Muscle of back (tissue), 11 donors: ENCODE data around the gene RAP1A. TPM values are rescaled to one million over a fixed set of nuclear protein-coding genes. Genes with fewer than 3 reads are reported as not detected.
A peak's percentile ranks its signal among the peaks of the same experiment; 100 is the strongest.
"Not testable (repeated sequence)": the region's sequence is repeated elsewhere in the genome, so short reads cannot be mapped to it uniquely, and the experiment has no call there.

Source experiments
- DNase-seq, 3 donors: peaks; one replicate each; pipeline versions ENCODE4 v3.0.0 to v3.0.0-alpha.2; 2013
- polyA plus RNA-seq, 10 donors: library from polyadenylated mRNA; unstranded; fragments of 120-200 nt; gene quantifications; one replicate each; pipeline ENCODE4 v1.2.1, GENCODE V29; 2013; ENCODE audit not compliant: insufficient read length in 10 of 10

RAP1A gene
- polyA plus RNA-seq, 10 donors = 54.6 to 65.0 (median 60.4) TPM

GRCh38 chr1:111625276-111625675, 5.7 kb downstream of the RAP1A start:
- DNase-seq = no peak

- DNase-seq = no peak
Observed at GRCh38 chr1:111628153-111628552, 8.6 kb downstream of the RAP1A start.

DNA sequence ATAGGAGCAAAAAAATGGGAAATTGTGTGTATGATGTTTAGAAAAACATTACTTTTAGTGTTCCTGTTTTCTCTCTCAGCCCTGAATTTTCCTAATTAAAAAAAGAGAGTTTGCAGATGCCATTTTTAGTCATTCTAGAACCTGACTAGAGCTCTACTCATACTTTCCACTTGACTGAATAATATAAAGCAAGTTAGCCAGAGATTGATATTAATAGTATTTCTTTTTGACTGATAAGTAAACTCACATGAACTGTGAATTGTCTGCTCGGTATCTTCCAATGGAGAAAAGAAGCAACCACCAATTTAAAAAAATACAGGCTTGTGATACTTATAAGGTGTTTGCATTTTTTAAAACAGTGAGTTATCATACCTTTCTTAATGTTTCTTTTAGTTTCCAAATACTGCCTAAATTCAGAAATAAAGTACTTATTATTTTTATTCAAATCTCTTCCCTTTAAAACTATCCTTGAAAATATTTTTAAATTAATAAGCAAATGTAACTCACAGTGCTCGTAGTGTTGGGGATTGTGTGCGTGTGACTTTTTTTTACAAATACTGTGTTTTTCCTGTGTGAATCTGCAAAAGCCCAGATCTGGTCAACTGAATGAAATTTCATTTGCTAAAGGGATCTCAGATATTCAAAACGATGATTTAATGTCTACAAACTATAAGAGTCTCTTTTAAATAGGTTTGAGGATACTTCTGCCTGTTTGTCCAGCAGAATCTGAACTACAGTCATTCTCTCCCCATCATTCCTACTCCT, 9.8 kb downstream of the RAP1A start:
- DNase-seq = no peak

DNA sequence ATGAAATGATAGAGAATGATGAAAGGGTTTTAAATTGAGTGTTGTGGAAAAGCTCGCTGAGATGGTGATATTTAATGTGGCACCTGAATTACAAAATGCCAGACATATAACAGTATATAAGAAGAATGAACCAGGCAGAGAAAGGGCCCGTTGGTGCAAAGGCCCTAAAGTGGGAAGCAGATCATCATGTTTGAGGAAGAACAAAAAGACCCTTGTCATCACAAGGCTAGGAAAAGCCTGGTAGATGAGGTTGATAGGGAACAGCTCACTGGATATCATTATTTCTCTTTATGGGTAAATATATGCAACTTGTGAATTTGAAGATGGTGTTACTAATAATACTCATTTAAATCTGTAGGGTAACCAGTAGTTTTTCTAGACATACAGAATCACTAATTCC, 11.0 kb downstream of the RAP1A start:
- no peak for DNase-seq

GRCh38 chr1:111631502-111631901, 11.9 kb downstream of the RAP1A start:
- DNase-seq = no peak

DNA sequence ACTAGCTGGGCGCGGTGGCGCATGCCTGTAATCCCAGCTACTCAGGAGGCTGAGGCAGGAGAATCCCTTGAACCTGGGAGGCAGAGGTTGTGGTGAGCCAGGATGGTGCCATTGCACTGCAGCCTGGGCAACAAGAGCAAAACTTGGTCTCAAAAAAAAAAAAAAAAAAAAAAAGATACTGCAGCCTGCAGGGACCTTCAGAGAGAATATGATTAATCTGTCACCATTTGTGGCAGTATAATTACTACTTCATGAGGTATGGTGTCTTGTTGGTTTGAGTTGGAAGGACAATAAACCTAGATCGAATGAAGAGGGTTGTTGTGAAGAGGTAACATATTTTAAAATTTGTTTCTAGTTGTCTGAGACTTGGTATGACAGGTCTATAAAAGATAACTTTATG, 13.2 kb downstream of the RAP1A start:
- DNase-seq = not testable (repeated sequence)

DNA sequence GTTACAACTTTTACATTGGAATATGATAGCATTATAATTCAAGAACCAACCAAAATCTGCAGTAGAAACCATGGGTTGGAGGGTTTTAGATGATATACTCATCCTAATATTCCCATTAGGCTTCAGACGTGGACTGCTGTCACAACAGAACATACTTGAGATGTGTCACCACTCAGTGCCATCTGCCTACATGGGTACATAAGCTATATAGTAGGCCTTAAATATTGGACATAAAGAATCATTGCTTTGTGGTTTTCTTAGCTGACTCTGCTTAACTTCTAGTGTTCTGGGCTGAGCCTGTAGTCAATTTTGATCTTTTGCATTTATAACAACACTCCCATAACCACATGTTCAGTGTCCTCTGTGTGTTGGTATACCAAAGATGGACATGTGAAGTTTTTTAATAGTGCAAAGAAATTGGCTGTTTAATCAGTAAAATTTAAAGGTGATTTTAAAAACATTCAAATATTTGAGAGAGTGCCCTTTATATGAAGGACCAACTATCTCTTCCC, 14.2 kb downstream of the RAP1A start:
- no peak for DNase-seq

DNA sequence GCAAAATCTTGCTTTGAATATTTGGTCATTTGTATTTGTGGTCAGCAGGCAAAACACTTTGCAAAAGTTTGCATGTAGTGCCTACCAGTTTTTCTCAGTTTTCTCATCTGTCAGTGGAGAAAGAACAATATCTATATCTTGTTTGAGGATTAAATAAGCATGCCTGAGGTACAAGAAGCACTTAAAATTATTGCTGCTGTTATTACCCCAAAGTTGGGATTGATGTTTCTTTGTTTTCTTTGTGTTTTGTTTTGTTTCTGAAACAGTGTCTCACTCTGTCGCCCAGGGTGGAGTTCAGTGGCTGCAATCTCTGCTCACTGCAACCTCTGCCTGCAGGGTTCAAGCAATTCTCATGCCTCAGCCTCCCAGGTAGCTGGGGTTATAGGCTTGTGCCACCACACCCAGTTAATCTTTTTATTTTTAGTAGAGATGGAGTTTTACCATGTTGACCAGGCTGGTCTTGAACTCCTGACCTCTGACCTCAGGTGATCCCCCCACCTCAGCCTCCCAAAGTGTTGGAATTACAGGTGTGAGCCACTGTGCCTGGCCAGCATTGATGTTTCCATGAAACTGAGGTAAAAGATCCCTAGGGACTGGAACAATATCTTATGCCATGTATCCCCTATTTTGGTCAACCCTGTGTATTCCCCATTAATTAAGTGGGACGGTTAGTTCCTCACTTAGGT, 15.9 kb downstream of the RAP1A start:
- DNase-seq = no peak

DNA sequence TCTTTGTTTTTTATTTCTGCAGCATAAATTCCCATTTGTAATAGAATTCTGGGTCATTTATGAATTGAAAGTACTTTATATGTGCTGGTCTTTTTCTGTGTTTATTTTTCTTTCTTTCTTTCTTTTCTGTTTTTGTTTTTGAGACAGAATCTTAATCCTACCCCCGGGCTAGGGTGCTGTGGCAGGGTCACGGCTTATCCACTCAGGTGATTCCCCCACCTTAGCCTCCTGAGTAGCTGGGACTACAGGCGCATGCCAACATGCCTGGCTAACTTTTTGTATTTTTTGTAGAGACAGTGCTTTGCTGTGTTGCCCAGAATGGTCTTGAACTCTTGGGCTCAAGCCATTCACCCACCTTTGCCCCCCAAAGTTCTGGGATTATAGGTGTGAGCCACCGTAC, 18.7 kb downstream of the RAP1A start:
- DNase-seq = no peak

- no peak for DNase-seq
Observed at GRCh38 chr1:111639602-111640198, 20.1 kb downstream of the RAP1A start.

DNA sequence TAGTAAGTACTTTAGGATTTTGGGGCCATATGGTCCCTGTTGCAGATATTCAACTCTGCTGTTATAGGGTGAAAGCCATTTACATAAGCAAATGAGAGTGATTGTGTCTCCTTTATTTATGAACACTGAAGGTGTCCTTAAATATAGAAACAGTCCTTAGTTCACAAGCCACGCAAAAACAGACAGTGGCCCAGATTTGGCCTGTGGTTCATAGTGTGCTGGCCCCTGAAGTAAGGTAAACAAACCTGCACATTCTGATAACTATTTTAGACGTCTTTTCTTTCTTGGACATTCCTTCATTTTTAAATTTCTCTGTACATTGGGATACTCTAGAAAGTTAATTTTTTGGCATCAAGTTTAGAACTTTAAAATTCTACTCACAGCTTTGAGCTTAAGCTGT, 23.5 kb downstream of the RAP1A start:
- DNase-seq = no peak

DNA sequence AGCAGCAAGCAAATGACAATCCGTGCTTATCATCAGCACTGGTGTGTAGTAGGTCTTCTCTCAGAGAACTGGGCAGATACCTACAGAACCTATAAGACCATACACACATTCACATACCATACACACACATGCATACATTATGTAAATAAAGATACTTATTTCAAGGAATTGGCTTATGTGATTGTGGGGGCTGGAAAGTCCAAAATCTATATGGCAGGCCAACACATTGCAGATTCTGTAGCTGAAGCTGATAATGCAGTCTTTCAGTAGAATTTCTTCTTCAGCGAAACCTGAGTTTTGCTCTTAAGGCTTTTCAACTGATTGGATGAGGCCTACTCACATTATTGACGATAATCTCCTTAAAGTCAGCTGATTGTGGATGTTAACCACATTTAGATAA, 24.1 kb downstream of the RAP1A start:
- no peak for DNase-seq

- no peak for DNase-seq
Observed at GRCh38 chr1:111644506-111644905, 24.9 kb downstream of the RAP1A start.

DNA sequence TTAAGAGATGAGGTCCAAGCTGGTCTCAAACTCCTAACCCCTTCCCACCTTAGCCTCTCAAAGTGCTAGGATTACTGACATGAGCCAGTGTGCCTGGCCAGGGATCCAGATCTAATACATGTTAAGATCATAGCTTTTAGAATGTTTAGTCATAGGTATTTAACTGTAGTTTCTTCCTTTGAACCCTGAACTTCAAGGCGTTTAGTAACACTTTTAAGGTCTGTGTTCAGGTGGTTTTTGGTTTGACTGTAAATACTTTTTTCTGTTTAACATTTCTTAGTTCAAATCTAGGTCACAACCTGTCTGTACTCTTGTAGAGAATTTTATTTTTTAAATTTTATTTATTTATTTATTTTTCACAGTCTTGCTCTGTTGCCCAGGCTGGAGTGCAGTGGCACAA, 28.1 kb downstream of the RAP1A start:
- DNase-seq = no peak

GRCh38 chr1:111648806-111649205, 29.2 kb downstream of the RAP1A start:
- no peak for DNase-seq

GRCh38 chr1:111649227-111649626, 29.6 kb downstream of the RAP1A start:
- DNase-seq = no peak

DNA sequence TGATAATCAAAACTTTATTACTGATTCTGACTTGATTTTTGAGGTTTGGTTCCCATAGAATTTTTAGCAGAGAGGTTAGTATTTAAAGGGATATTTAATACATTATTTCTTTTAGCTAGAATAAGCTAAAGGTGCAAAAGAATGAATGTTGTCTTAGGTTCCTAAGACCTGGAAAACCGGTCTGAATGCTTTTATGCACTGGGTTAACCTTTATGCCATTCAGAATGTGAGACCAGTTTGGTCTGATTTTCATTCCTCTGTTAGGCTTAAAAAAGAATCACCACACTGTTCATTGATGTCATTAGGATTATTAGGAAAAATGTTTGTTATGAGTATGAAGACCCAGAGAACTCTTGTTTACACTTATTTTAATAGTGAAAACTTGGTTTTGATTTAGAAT, 30.1 kb downstream of the RAP1A start:
- DNase-seq = no peak

GRCh38 chr1:111653709-111654108, 34.1 kb downstream of the RAP1A start:
- DNase-seq = no peak

DNA sequence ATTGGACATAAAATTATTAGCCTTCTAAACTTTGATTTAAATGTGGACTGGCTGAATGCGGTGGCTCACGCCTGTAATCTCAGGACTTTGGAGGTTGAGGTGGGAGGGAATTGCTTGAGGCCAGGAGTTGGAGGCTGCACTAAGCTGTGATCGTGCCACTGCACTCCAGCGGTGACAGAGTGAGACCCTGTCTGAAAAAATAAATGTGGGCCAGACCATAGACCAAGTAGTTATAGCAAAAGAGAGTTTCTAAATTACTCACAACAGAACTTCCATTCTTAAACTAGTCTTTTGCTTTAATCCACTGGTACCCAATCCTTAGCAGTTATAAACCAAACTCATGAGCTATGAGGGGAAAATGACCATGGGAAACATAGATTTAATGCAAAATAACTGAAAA, 35.2 kb downstream of the RAP1A start:
- no peak for DNase-seq

GRCh38 chr1:111656086-111657017, 36.8 kb downstream of the RAP1A start:
- peak; percentile 38 to 67 (median 50) for DNase-seq

DNA sequence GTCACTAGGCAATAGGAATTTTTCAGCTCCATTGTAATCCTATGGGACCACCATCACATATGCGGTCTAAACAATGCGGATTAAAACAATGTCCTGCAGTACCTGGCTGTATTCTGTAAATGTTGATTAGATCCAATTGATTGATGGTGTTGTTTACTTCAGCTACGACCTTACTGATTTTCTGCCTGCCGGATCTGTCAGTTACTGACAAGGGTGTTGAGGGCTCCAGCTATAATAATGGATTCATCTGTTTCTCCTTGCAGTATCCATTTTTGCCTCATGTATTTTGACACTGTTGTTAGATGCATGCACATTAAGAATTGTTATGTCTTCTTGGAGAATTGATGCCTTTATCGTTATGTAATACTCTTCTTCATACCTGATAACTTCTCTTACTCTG, 39.0 kb downstream of the RAP1A start:
- no peak for DNase-seq
